HT-29 (cell line): ENCODE data around the gene MAP2K3. TPM values are rescaled to one million over a fixed set of nuclear protein-coding genes. Genes with fewer than 3 reads are reported as not detected.

Experiments used
- DNase-seq: peaks from one replicate; pipeline ENCODE4 v3.0.0-alpha.2; 2015; ENCODE audit warnings: low spot score
- total RNA-seq: library from RNA; depleted of rRNA; stranded (reverse); fragments of >200 nt; shearing (Covaris generic); gene quantifications from 2 replicates; pipeline ENCODE4 v1.2.3, GENCODE V29; 2014

MAP2K3 gene
- total RNA-seq, 1 experiment from 2014 or later = 89.9 TPM

DNA sequence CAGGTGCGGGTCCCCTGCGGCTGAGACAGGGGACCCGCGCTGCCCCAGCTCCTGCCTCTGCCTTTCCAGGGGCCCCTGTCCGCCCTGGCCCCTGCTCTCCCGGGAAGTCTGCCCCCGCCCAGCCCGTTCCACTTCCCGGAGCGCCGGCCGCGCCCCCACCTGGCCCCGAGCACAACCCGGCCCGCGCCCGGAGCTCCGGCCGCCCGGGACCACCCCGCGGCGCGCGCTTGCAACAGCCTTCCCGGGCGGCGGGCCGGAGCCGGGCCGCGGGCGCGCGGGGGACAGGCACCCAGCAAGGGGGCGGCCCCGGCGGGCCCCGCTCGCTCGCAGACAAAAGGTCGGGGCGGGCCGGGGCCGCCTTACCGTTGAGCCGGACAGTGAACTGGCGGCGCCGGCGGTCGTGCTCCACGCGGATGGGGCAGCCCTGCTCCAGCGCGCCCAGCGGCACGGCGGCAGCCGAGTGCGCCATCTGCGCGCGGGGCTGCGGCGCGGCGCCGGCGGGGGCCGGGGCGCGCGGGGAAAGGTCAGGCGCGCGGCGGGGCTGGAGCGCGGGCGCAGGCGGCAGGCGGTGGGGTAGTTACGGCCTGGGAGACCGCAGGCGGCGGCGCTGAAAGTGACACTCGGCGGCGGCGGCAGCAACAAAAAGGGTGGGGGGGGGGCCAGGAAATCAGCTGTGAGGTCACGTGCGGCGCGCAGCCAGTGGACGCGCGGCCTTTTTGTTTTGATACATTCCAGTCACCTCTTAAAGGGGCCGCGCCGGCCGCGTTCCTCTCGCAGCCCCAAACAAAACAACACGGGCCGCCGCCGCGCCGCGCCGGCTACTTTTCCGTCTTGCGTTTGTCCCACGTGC lies 31.5 kb upstream of the MAP2K3 start, which contains the start of gene NATD1:
Gene NATD1, minus strand, starts transcription at position 615 of the 850 bp plus-strand sequence. Its CDS starts 146 bp downstream, at position 469.
- peak; percentile 57 for DNase-seq

- no peak for DNase-seq
Observed at GRCh38 chr17:21253646-21254441, 30.7 kb upstream of the MAP2K3 start.

- DNase-seq = no peak
Observed at GRCh38 chr17:21258593-21258992, 25.9 kb upstream of the MAP2K3 start.

GRCh38 chr17:21262259-21262993 lies 22.1 kb upstream of the MAP2K3 start:
- DNase-seq = no peak

DNA sequence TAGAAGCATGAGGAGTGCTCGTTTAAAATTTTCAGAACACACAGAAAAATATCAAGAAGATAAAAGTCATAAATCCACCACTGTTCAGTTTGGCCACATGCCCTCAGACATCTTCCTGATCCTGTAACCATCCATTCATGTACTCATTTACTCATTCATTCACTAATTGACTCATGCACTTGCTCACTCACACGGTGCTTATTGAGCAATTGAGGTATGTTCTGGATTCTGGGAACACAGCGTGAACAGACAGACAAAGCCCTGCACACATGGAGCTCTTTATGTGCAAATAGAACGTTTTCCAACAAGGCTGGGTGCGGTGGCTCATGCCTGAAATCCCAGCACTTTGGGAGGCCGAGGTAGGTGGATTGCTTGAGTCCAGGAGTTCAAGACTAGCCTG lies 21.1 kb upstream of the MAP2K3 start:
- no peak for DNase-seq

DNA sequence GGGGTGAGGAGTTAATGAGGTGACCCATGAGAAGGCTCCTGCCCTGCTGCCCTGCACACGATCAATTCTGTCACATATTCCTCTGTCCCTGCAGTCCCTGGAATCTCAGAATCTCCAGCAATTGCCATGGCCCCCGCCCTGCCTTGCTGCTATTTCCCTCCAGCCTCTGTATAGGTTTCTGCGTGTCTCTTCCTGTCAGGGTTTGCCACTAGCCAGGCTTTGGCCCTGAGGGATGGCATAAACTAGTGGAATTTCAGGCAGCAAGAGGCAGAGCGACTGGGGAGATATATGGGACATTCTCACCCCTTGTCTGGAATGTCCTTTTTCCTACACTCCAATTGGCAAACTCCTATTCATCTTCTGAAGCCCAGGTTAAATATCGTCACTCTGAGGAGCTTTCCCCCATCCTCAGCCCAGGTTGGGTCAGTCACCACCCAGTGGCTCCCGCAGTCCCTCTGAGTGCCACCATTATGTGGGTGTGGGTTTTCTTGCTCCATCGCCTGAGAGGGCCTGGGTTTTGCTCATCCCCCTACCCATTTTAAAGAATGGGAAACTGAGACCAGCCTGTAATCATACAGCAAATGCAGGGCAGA lies 15.8 kb upstream of the MAP2K3 start:
- DNase-seq = no peak

DNA sequence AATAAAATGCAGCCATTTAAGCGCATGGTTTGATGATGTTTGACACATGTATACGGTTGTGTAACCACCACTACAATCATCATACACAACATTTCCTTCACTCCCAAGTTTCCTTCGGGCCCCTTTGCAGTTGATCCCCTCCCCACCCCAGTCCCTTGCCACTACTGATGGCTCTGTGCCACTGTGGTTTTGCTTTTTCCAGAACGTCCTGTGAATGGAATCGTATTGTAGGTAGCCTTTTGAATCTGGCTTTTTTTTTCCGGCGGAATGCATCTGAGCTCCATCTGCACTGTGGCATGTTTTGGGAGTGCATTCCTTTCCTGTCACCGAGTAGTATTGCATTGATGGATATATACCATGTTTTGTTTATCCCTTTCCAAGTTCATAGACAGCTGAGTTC lies 15.1 kb upstream of the MAP2K3 start:
- no peak for DNase-seq

- DNase-seq = no peak
Observed at GRCh38 chr17:21271454-21272183, 12.9 kb upstream of the MAP2K3 start.

DNA sequence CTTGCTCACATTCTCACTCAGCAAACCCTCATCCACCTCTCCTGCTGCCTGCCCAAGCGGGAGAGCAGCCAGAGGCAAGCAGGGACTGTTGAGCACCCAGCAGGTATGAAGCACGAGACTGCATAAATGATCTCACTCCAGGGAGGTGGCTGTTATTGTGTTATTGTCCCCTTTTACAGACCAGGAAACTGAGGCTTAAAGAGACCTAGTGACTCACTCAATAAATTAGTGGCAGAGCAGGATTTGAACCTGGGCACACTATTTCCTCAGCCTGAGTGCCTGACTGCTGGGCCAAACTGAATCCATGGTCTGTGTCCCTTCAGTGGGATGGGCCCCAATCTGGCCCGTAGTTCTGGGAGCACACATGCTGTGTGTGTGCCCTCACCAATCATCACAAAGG lies 12.3 kb upstream of the MAP2K3 start:
- DNase-seq = no peak

DNA sequence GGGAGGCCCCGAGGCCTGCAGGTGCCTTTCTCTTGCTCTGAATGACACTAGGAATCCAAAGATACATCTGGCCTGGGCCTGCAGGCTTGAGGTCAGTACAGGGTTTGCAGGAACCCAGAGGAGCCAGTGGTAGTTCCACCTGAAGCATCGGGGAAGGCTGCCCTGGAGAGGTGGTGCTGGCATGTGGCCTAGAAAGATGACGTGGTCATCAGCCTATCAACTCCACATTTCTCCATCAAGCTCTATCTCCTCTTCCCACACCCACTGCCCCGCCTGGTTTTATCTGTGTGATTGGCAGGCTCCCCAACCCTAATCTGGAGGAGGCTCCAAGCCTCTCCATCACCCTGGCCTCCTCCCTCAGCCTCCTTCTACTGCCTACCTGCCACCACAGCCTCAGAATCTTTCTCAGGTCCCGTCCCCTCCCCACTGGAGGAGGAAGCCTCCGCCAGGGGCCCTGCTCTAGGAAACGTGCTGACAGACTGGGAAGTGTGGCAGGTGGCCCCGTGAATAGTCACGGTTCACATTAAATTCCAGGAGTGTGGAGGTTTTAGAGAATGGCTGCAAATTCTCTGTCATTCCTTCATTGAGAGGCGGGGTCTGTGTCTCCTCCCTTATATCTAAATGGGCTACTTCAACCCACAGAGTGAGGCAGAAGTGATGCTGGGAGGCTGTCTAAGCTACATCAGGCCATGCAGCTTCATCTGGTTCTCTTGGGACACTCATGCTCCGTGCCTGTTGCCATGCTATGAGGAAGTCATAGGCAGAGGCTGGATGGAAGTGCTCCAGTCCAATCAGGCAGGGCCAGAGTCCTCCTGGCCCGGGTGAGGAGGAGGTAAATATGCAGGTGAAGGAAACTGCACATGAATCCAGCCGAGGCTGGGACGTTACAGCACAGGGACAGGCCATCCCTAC lies 11.4 kb upstream of the MAP2K3 start:
- no peak for DNase-seq

GRCh38 chr17:21275047-21275578 lies 9.4 kb upstream of the MAP2K3 start:
- DNase-seq = no peak

DNA sequence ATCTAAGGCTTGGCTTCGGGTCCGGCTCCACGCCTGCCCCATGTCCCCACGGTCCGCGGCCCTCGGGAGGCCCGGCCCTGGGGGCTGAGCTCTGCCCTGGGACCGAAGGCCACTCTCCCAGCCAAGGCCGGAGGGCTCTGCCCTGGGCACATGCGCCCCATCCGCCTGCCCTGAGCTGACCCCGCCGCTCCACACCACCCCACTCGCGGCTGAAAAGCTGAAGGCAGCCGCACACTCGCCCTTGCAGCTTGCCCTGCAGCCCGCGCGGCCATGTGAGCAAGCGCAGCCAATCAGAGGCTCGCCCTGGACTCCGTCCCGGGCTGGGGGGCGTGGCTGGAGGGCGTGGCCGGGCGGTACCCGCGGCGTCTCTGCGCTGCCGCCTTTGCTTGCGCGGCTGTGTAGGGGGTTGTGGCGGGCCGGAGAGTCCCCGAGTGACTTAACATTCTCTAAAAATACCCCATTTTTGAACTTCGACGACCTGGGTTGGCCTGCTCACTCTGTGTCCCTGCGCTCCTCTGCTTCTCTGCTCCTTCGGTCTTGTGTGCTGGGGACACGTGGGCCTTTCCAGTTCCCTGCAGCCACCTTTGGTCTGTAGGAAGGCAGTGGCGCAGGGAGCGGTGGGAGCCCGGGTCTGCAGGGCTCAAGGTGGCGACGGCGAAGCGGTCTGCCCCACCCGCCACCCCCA lies 8.8 kb upstream of the MAP2K3 start:
- DNase-seq = peak; percentile 66

DNA sequence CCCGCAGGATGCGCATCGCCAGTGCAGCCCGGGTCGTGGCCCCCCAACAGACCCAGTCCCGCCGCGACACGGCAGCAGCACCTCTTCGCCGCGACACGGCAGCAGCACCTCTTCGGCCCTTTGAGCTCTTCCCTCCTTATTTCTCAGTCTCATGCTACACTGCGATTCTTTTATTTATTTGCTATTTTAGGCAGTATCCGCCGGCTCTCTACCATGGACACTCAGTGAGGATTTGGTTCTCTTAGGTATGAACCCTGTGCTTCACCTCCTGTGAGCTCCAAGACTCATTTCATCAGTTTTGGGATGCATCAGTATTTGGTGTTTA lies 8.3 kb upstream of the MAP2K3 start:
- DNase-seq = no peak

- no peak for DNase-seq
Observed at GRCh38 chr17:21277332-21277731, 7.2 kb upstream of the MAP2K3 start.

GRCh38 chr17:21278450-21279197 lies 5.9 kb upstream of the MAP2K3 start:
- no peak for DNase-seq

GRCh38 chr17:21279198-21279535 lies 5.3 kb upstream of the MAP2K3 start:
- DNase-seq = no peak

DNA sequence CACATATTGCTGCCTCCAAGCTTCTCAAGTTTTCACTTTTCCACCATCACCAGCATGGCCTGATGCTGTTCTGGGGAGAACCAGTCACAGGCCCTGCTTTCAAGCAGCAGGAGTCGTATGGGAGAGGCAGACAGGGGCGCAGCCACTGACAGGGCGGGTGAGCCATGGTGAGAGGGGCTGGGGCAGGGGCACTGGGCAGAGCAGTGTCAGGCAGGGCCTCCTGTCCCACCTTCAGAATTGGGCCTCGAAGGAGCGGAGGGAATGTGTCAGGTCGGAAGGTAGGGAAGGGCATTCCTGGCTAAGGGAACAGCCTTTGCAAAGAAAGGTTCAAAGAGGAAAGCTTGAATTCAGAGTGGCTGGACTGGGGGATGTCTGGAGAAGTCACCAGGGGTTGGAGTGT lies 4.9 kb upstream of the MAP2K3 start:
- DNase-seq = no peak

DNA sequence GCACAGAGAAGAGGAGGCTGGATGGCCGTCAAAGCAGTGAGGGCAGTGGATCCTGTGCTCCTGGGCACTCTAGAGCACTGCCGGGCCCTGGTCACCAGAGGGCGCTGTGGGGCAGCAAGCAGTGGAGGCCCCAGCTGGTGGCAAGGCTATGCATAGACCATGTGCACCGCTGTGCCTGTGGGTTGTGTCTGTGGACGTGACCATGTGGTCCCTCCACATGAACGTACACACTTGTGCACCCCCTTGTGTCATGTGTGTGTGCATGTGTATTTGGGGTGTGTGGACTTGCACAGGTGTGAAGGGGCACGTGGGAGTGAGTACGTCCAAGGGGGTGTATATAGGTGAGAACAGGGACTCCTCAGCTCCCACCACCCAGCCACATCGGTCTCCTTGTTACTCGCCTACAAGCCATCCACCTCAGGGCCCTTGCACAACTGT lies 4.4 kb upstream of the MAP2K3 start:
- peak; percentile 82 for DNase-seq
